SW480 (cell line): ENCODE measurements around the gene TSPOAP1.

Source experiments
- DNase-seq: peaks from one replicate; pipeline ENCODE4 v3.0.0-alpha.2; 2016; ENCODE audit warnings: low spot score

Gene TSPOAP1

GRCh38 chr17:58330538-58330996 is 2.0 kb upstream of the TSPOAP1 start:
- DNase-seq = no peak

- DNase-seq = no peak
Observed at GRCh38 chr17:58329810-58330537, 1.4 kb upstream of the TSPOAP1 start.

GRCh38 chr17:58329035-58329809 is 627 bp upstream of the TSPOAP1 start:
- no peak for DNase-seq

GRCh38 chr17:58327363-58328194 is 1.0 kb downstream of the TSPOAP1 start:
- no peak for DNase-seq

- no peak for DNase-seq
Observed at GRCh38 chr17:58326609-58327362, 1.8 kb downstream of the TSPOAP1 start.

- DNase-seq = no peak
Observed at GRCh38 chr17:58325976-58326468, 2.6 kb downstream of the TSPOAP1 start.

- DNase-seq = no peak
Observed at GRCh38 chr17:58325289-58325726, 3.3 kb downstream of the TSPOAP1 start.

GRCh38 chr17:58324409-58325288 is 3.9 kb downstream of the TSPOAP1 start:
- peak; percentile 42 for DNase-seq

GRCh38 chr17:58324056-58324408 is 4.6 kb downstream of the TSPOAP1 start:
- no peak for DNase-seq

GRCh38 chr17:58323366-58324055 is 5.1 kb downstream of the TSPOAP1 start:
- DNase-seq = no peak

- DNase-seq = no peak
Observed at GRCh38 chr17:58322581-58323185, 5.9 kb downstream of the TSPOAP1 start.

GRCh38 chr17:58321571-58322525 is 6.7 kb downstream of the TSPOAP1 start:
- DNase-seq = no peak

GRCh38 chr17:58320570-58321323 is 7.8 kb downstream of the TSPOAP1 start:
- DNase-seq = no peak

GRCh38 chr17:58320163-58320558 is 8.4 kb downstream of the TSPOAP1 start:
- no peak for DNase-seq

GRCh38 chr17:58319173-58320162 is 9.1 kb downstream of the TSPOAP1 start:
- no peak for DNase-seq

GRCh38 chr17:58318627-58319172 is 9.9 kb downstream of the TSPOAP1 start:
- no peak for DNase-seq
